IMR-90 (cell line): ENCODE measurements around the gene EHMT1. TPM values are rescaled to one million over a fixed set of nuclear protein-coding genes. Genes with fewer than 3 reads are reported as not detected.

Experiments used
- ATAC-seq: fragments of 200-7000 bp; cut with Tn5 transposase; 2 replicates; pipeline ENCODE4 v1.9.1; 2020; ENCODE audit warnings: low read depth, mild to moderate bottlenecking, moderate library complexity
- BruUV-seq: library from RNA; stranded (reverse); fragments of 400-500 nt; replicated peaks from 2 replicates; lab custom pipeline; 2021; lab: Mats Ljungman, UMichigan
- CTCF ChIA-PET: fragments of 300-600 bp; formaldehyde crosslinking; extraction: SDS; loops from one replicate; lab custom pipeline; 2021; ENCODE audit warnings: antibody characterized with exemption; lab: Yijun Ruan, JAX
- POLR2A ChIA-PET: fragments of 300-600 bp; sonication (Branson Sonifier 250); formaldehyde crosslinking; loops from one replicate; lab custom pipeline; 2022; ENCODE audit warnings: antibody characterized with exemption; ENCODE audit not compliant: unreplicated experiment; lab: Charles Lee
- DNase-seq: peaks from one replicate; pipeline ENCODE4 v3.0.0; 2013
- H2AFZ ChIP-seq: replicated peaks from 2 replicates; pipeline ENCODE3; 2013; ENCODE audit warnings: low read length, mild to moderate bottlenecking; ENCODE audit not compliant: poor library complexity
- H2AK5ac ChIP-seq: 2 replicates; pipeline ENCODE4 v1.6.1; 2013; ENCODE audit warnings: low read depth, low read length, inconsistent platforms
- H2AK9ac ChIP-seq: replicated peaks from 2 replicates; pipeline ENCODE3; 2013; ENCODE audit warnings: mild to moderate bottlenecking, low read depth, low read length, moderate library complexity; ENCODE audit not compliant: poor library complexity
- H2BK120ac ChIP-seq: 2 replicates; pipeline ENCODE4 v1.6.1; 2013; ENCODE audit warnings: low read depth, low read length, inconsistent platforms
- H2BK15ac ChIP-seq: 3 replicates; pipeline ENCODE4 v1.6.1; 2013; ENCODE audit warnings: low read depth, low read length, inconsistent platforms
- H2BK20ac ChIP-seq: 2 replicates; pipeline ENCODE4 v1.6.1; 2013; ENCODE audit warnings: low read depth, mild to moderate bottlenecking, inconsistent platforms, low read length, moderate library complexity
- H2BK5ac ChIP-seq: 2 replicates; pipeline ENCODE4 v1.6.1; 2013; ENCODE audit warnings: mild to moderate bottlenecking, low read depth, low read length, inconsistent platforms; ENCODE audit not compliant: poor library complexity, severe bottlenecking
- H3K14ac ChIP-seq: replicated peaks from 2 replicates; pipeline ENCODE4 v1.6.1; 2013; ENCODE audit warnings: low read depth, low read length, inconsistent platforms
- H3K18ac ChIP-seq: 2 replicates; pipeline ENCODE4 v1.6.1; 2013; ENCODE audit warnings: low read depth, low read length, control low read depth
- H3K23ac ChIP-seq: 2 replicates; pipeline ENCODE4 v1.6.1; 2013; ENCODE audit warnings: low read depth, low read length, inconsistent platforms
- H3K27ac ChIP-seq: 2 replicates; pipeline ENCODE4 v1.5.1; 2013; ENCODE audit warnings: mild to moderate bottlenecking, control low read depth, low read length; ENCODE audit not compliant: insufficient read depth
- H3K27me3 ChIP-seq: 2 replicates; pipeline ENCODE4 v1.6.1; 2013; ENCODE audit warnings: low read length; ENCODE audit not compliant: control insufficient read depth, insufficient read depth
- H3K36me3 ChIP-seq: 2 replicates; pipeline ENCODE4 v1.6.1; 2013; ENCODE audit warnings: low read length, mixed read lengths; ENCODE audit not compliant: control insufficient read depth, insufficient read depth
- H3K4ac ChIP-seq: 2 replicates; pipeline ENCODE4 v1.6.1; 2013; ENCODE audit warnings: low read depth, low read length, inconsistent platforms
- H3K4me1 ChIP-seq: 2 replicates; pipeline ENCODE4 v1.6.1; 2013; ENCODE audit warnings: low read length, mixed read lengths; ENCODE audit not compliant: control insufficient read depth, insufficient read depth
- H3K4me2 ChIP-seq: 2 replicates; pipeline ENCODE4 v1.6.1; 2013; ENCODE audit warnings: low read depth, mild to moderate bottlenecking, control low read depth, low read length, moderate library complexity
- H3K4me3 ChIP-seq: 2 replicates; pipeline ENCODE4 v1.5.1; 2013; ENCODE audit warnings: low read depth, mild to moderate bottlenecking, control low read depth, low read length, moderate library complexity; ENCODE audit not compliant: insufficient read depth
- H3K56ac ChIP-seq: 2 replicates; pipeline ENCODE4 v1.6.1; 2013; ENCODE audit warnings: low read length, inconsistent platforms; ENCODE audit not compliant: insufficient read depth; ENCODE audit errors: extremely low read depth
- H3K79me1 ChIP-seq, 2 experiments: 2 replicates each; pipeline ENCODE4 v1.6.1; 2013; ENCODE audit warnings: low read length in 2 of 2, inconsistent platforms in 1 of 2, low read depth in 1 of 2
- H3K9ac ChIP-seq: 2 replicates; pipeline ENCODE4 v1.6.1; 2013; ENCODE audit warnings: low read depth, low read length, control low read depth
- H3K9me1 ChIP-seq: 2 replicates; pipeline ENCODE4 v1.6.1; 2013; ENCODE audit warnings: low read length, inconsistent platforms; ENCODE audit not compliant: insufficient read depth
- H3K9me3 ChIP-seq: 2 replicates; pipeline ENCODE4 v1.6.1; 2013; ENCODE audit warnings: low read length; ENCODE audit not compliant: control insufficient read depth, insufficient read depth
- H4K20me1 ChIP-seq: 2 replicates; pipeline ENCODE4 v1.6.1; 2013; ENCODE audit warnings: low read length, inconsistent platforms; ENCODE audit not compliant: insufficient read depth
- H4K5ac ChIP-seq: 2 replicates; pipeline ENCODE4 v1.6.1; 2013; ENCODE audit warnings: mild to moderate bottlenecking, low read depth, low read length, control low read depth
- H4K8ac ChIP-seq, 2 experiments: 2 replicates each; pipeline ENCODE4 v1.6.1; 2013; ENCODE audit warnings: low read depth in 2 of 2, low read length in 2 of 2, control low read depth in 1 of 2, inconsistent platforms in 1 of 2
- H4K91ac ChIP-seq: 2 replicates; pipeline ENCODE4 v1.6.1; 2013; ENCODE audit warnings: low read depth, low read length, inconsistent platforms; ENCODE audit not compliant: insufficient read depth
- FOS ChIP-seq: fragments of 150-350 bp; IDR thresholded peaks from 2 replicates; pipeline ENCODE4 v1.6.1; 2016; ENCODE audit warnings: low read depth, low read length
- SMC3 ChIP-seq: fragments of 150-350 bp; IDR thresholded peaks from 2 replicates; pipeline ENCODE4 v1.6.1; 2016; ENCODE audit warnings: low read depth, mild to moderate bottlenecking, antibody characterized with exemption, low read length, moderate library complexity
- WGBS, 2 experiments: methylation state at CpG; one replicate each; pipeline versions ENCODE4 v1.1.5 to v1.1.7; 2013; ENCODE audit warnings: missing lambda C conversion rate in 2 of 2; ENCODE audit not compliant: insufficient read length in 1 of 2; ENCODE audit errors: extremely low coverage in 2 of 2; 5-methylcytosine and 5-hydroxymethylcytosine counted together
- dilution Hi-C: fragments of 300-500 bp; cut with HindIII; formaldehyde crosslinking; loops from one replicate; pipeline ENCODE4 v1.14.3; 2018; ENCODE audit warnings: low sequenced_read_pairs; ENCODE audit not compliant: unreplicated experiment
- in situ Hi-C: fragments of 300-500 bp; cut with MboI; formaldehyde crosslinking; loops from 3 replicates; pipeline ENCODE4 v1.14.3; 2019; ENCODE audit warnings: low sequenced_read_pairs, inconsistent platforms, mixed read lengths
- intact Hi-C: fragments of 100-400 bp; cut with micrococcal nuclease; formaldehyde crosslinking; loops from 2 replicates; pipeline ENCODE4 v1.10.0; 2022
- polyA plus RNA-seq, 3 experiments: library from polyadenylated mRNA; depleted of rRNA; stranded (reverse); fragments of >200 nt; gene quantifications; 2 replicates each; pipeline ENCODE4 v1.2.3, GENCODE V29; 2012; ENCODE audit warnings: low replicate concordance in 1 of 3
- total RNA-seq: library from RNA; depleted of rRNA; stranded (reverse); fragments of >200 nt; gene quantifications from 2 replicates; pipeline ENCODE4 v1.2.3, GENCODE V29; 2012

Gene EHMT1
- total and polyA plus RNA-seq, 2 of the 4 experiments (the other 2 are of a cell fraction), result 32.8 to 35.1 TPM

DNA sequence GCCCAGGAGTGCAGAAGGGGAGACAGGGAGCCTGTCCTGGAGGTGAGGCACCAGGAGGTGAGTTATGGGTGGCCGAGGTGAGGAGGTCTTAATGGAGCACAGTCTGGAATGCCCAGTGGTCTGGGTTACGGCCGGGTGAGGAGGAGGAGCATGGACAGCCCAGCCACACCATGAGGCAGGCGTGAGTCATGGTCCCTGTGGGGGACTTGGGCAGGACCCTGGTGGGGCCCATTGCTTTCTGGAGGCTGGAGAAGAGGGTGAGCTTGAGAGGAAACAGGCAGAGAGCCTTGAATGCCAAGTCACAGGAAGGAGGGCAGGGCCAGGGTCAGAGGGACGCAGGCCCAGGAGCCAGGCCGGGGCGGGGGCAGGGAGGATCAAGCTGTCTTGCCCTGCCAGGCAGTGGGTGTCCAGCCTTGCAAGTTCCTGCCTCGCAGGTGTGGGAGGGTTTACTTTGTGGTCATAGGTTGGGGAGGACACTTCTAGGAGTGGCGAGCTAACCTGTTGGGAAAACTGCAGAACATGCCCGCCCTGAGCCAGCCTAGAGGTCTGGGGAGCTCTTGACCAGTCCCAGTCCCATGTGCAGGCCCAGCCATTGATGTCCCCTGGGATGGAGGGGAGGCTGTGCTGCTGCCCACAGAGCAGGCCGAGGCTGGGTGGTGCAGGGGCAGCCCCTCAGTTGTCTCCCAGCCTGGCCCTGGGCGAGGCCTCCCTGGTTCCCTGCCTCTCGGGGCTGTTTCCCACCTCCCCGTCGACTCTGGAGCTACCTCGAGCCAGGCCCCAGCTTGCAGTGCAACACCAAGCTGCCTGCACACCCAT lies 261.6 kb downstream of the EHMT1 start:
- ChIA-PET POLR2A (no interaction called here), CTCF (no interaction called here)
- Histone ChIP-seq H3K56ac (no peak overlapping the region), H4K91ac (no peak overlapping the region), H4K8ac (no peak overlapping the region), H3K9me1 (no peaks in the 10 kb centered on the region), H3K18ac (no peak overlapping the region), H3K4me2 (no peak overlapping the region), H3K23ac (no peak overlapping the region), H3K4ac (no peak overlapping the region), H4K20me1 (no peaks in the 10 kb centered on the region), H3K4me3 (no peak overlapping the region), H3K36me3 (no peaks in the 10 kb centered on the region), H2AK5ac (no peak overlapping the region), H2AK9ac (no peak overlapping the region), H3K9me3 (peaks cover 15% of the 10 kb centered on the region), H2AFZ (no peak overlapping the region), H4K5ac (no peak overlapping the region), H2BK15ac (no peak overlapping the region), H3K27me3 (no peaks in the 10 kb centered on the region; the same call in 1 of the 2 replicates), H2BK120ac (no peak overlapping the region), H3K27ac (no peak overlapping the region), H3K4me1 (no peaks in the 10 kb centered on the region), H2BK5ac (no peak overlapping the region), H3K9ac (no peak overlapping the region), H2BK20ac (no peak overlapping the region), H3K79me1 (no peaks in the 10 kb centered on the region), H3K14ac (no peak overlapping the region)
- TF ChIP-seq SMC3, result no peak
- no peak for TF ChIP-seq FOS
- DNase-seq (no peak), ATAC-seq (no peak)
- BruUV-seq, result no TSS peak
- in situ Hi-C loops, result no loop called here
- dilution Hi-C loops, result no loop called here
- 83% methylated on average over 2 of the region's 16 CpGs; no CpG with 5 or more reads in 1 of the 2 experiments for WGBS, 2 experiments
- intact Hi-C loops, result no loop called here
